Measurements from ENCODE around the gene TAS2R38. TPM values are rescaled to one million over a fixed set of nuclear protein-coding genes. Genes with fewer than 3 reads are reported as not detected.
A peak's percentile ranks its signal among the peaks of the same experiment; 100 is the strongest.

TAS2R38 gene
- polyA plus RNA-seq (2012; ENCODE audit: missing spikeins): not detected

GRCh38 chr7:141973673-141974072 is at the start of gene TAS2R38:
TAS2R38 (minus strand) TSS chr7:141973773; CDS start chr7:141973689, 84 bp downstream.
- no peak for TF ChIP-seq POLR2A (IDR thresholded peaks at IDR 0.05; ENCODE audit: low read depth, low read length)
- TF ChIP-seq POLR2AphosphoS5 (IDR thresholded peaks at IDR 0.05; ENCODE audit: low read depth, low read length): no peak
- TF ChIP-seq TAF1 (IDR thresholded peaks at IDR 0.05; ENCODE audit: borderline replicate concordance, low read depth, low read length): no peak
- DNase-seq (ENCODE audit: insufficient read length): no peak

GRCh38 chr7:142018154-142018553 is 44.6 kb upstream of the TAS2R38 start:
- no peak for FAIRE-seq

More at GRCh38 chr7:141973673-141974072, at the start of gene TAS2R38:
- no peak for FAIRE-seq

DNA sequence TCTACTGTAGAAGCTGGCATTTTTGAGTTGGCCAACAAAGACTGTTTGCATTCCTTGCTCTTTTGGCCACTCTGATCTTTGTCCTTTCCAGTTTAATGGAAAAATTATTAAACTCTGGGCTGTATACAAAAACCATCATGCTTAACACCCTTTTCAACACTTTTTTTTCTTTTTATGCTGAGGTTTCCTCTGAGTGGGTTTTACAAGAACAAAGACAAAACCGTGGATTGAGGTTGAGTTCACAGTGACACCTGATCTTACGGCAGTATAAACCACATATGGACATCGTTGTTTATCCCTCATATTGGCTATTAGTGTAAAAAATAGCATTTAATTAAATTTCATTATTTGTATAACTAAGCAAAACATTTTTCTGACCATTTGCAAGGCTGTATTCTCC is 43.9 kb upstream of the TAS2R38 start:
- TF ChIP-seq TAF1 (IDR thresholded peaks at IDR 0.05; ENCODE audit: borderline replicate concordance, low read depth, low read length) (no peak), POLR2A (IDR thresholded peaks at IDR 0.05; ENCODE audit: low read depth, low read length) (no peak), POLR2AphosphoS5 (IDR thresholded peaks at IDR 0.05; ENCODE audit: low read depth, low read length) (no peak)
- FAIRE-seq: no peak
- no peak for DNase-seq (ENCODE audit: insufficient read length)

More at GRCh38 chr7:142018154-142018553, 44.6 kb upstream of the TAS2R38 start:
- no peak for DNase-seq (ENCODE audit: insufficient read length)
- TF ChIP-seq POLR2A (IDR thresholded peaks at IDR 0.05; ENCODE audit: low read depth, low read length) (no peak), POLR2AphosphoS5 (IDR thresholded peaks at IDR 0.05; ENCODE audit: low read depth, low read length) (no peak), TAF1 (IDR thresholded peaks at IDR 0.05; ENCODE audit: borderline replicate concordance, low read depth, low read length) (no peak)

DNA sequence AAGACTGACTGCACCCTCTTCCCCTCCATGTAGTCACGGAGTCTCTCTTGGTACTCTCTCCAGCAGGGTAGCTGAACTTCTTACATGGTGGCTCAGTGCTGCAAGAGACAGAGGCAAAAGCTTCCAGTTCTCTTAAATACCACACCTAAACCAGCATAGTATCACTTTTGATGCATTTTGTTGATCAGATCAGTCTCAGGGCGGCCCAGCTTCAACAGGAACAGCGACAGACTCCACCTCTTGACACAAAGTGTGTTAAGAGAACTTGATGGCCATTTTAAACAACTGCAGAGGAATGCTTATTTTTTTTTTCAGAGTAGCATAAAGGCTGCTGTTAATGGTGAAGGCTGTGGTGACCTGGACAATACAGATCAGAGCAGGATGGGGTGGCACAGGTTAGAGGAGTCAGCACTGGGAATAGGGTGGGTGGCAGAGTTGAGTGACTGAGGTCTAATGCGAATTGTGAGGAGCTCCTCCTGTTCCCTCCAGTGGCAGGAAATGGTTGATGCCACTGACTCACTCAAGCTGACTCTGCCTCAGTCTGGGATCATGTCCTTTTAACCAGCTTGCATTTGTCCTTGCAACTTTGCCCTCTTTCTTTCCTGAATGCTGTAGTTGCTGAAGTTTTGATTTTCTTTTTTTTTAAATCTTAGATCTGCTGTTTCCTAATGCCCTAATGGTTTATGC is 39.4 kb upstream of the TAS2R38 start:
- TF ChIP-seq POLR2A (IDR thresholded peaks at IDR 0.05; ENCODE audit: low read depth, low read length): no peak
- TF ChIP-seq TAF1 (IDR thresholded peaks at IDR 0.05; ENCODE audit: borderline replicate concordance, low read depth, low read length): no peak
- TF ChIP-seq POLR2AphosphoS5 (IDR thresholded peaks at IDR 0.05; ENCODE audit: low read depth, low read length): no peak
- no peak for DNase-seq (ENCODE audit: insufficient read length)
- FAIRE-seq: no peak

DNA sequence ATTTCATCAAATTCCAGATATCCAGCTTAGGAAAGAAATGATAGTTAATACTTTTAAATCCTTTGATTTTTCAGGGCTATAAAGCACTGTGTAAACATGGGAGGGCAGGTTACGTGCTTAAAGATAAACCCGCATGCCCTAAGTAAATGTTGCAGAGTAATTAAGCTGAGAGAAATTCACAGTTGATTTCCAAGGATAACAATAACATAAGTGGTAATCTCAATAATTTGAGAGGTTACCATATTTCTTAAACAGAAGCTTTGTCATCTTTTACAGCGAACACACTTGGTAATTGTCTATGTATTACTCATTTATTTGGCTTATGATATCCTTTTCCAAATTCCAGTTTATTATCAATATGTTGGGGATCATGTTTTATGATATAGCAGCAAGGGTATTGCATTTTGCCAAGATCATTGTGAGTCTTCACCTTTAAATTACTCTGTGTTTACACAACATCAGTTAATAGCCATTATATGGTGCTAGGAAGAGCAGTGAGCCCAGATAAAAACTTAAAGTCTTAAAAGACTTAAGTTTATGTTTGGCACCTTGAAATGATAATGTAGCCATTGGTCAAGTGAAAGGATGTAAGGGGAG is 37.5 kb upstream of the TAS2R38 start:
- no peak for TF ChIP-seq TAF1 (IDR thresholded peaks at IDR 0.05; ENCODE audit: borderline replicate concordance, low read depth, low read length)
- TF ChIP-seq POLR2AphosphoS5 (IDR thresholded peaks at IDR 0.05; ENCODE audit: low read depth, low read length): no peak
- no peak for TF ChIP-seq POLR2A (IDR thresholded peaks at IDR 0.05; ENCODE audit: low read depth, low read length)
- DNase-seq (ENCODE audit: insufficient read length): no peak
- no peak for FAIRE-seq

- FAIRE-seq: no peak
- DNase-seq (ENCODE audit: insufficient read length): no peak
- no peak for TF ChIP-seq POLR2AphosphoS5 (IDR thresholded peaks at IDR 0.05; ENCODE audit: low read depth, low read length)
- no peak for TF ChIP-seq TAF1 (IDR thresholded peaks at IDR 0.05; ENCODE audit: borderline replicate concordance, low read depth, low read length)
Measured at GRCh38 chr7:142009187-142009586, 35.6 kb upstream of the TAS2R38 start.

- TF ChIP-seq POLR2AphosphoS5 (IDR thresholded peaks at IDR 0.05; ENCODE audit: low read depth, low read length) (no peak), POLR2A (IDR thresholded peaks at IDR 0.05; ENCODE audit: low read depth, low read length) (no peak), TAF1 (IDR thresholded peaks at IDR 0.05; ENCODE audit: borderline replicate concordance, low read depth, low read length) (no peak)
- no peak for DNase-seq (ENCODE audit: insufficient read length)
- no peak for FAIRE-seq
Measured at GRCh38 chr7:142006577-142006976, 33.0 kb upstream of the TAS2R38 start.

DNA sequence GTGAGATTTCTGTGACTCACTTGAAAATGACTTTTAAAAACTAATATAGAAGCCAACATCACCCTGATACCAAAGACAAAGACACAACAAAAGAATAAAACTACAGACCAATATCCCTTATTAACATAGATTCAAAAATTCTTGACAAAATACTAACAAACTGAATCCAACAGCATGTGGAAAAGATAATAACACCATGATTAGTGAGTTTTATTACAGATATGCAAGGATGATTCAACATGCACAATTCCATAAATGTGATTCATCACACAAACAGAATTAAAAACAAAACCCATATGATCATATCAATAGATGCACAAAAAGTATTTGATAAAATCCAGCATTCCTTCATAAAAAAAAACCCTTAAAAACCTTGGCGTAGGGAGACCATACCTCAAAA is 28.6 kb upstream of the TAS2R38 start:
- no peak for DNase-seq (ENCODE audit: insufficient read length)
- FAIRE-seq: no peak
- no peak for TF ChIP-seq POLR2AphosphoS5 (IDR thresholded peaks at IDR 0.05; ENCODE audit: low read depth, low read length)
- TF ChIP-seq POLR2A (IDR thresholded peaks at IDR 0.05; ENCODE audit: low read depth, low read length): no peak
- no peak for TF ChIP-seq TAF1 (IDR thresholded peaks at IDR 0.05; ENCODE audit: borderline replicate concordance, low read depth, low read length)

- no peak for FAIRE-seq
- TF ChIP-seq POLR2A (IDR thresholded peaks at IDR 0.05; ENCODE audit: low read depth, low read length): no peak
- TF ChIP-seq TAF1 (IDR thresholded peaks at IDR 0.05; ENCODE audit: borderline replicate concordance, low read depth, low read length): no peak
- no peak for TF ChIP-seq POLR2AphosphoS5 (IDR thresholded peaks at IDR 0.05; ENCODE audit: low read depth, low read length)
- DNase-seq (ENCODE audit: insufficient read length): no peak
Measured at GRCh38 chr7:142001163-142001874, 27.7 kb upstream of the TAS2R38 start.

- peak; percentile 24 for FAIRE-seq
- TF ChIP-seq TAF1 (IDR thresholded peaks at IDR 0.05; ENCODE audit: borderline replicate concordance, low read depth, low read length) (no peak), POLR2AphosphoS5 (IDR thresholded peaks at IDR 0.05; ENCODE audit: low read depth, low read length) (no peak), POLR2A (IDR thresholded peaks at IDR 0.05; ENCODE audit: low read depth, low read length) (no peak)
- DNase-seq (ENCODE audit: insufficient read length): no peak
Measured at GRCh38 chr7:142000244-142000643, 26.7 kb upstream of the TAS2R38 start.

DNA sequence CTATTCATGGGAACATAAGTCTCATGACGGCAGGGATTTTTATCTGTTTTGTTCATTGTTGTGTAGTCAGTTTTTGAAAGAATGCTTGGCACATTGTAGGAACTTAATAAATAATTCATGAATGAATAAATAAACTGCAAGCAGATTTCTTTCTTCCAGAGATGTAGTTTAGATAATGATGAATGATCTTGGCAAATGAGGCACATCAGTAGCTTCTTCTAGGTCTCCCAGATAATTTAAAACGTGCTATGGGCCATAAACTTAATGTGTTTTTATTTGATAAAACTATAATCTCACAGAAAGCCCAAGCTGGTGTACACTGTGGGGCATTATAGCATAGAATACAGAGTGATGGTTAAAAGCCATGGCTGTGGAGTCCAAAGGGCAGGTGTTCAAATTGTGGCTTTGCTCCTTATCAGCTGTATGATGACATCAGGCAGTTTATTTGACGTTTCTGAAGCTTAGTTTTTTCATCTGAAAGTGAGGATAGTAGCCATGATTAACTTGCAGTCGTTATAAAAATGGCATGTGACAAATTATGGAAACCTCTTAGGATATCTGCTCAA is 25.6 kb upstream of the TAS2R38 start:
- no peak for TF ChIP-seq TAF1 (IDR thresholded peaks at IDR 0.05; ENCODE audit: borderline replicate concordance, low read depth, low read length)
- no peak for TF ChIP-seq POLR2AphosphoS5 (IDR thresholded peaks at IDR 0.05; ENCODE audit: low read depth, low read length)
- TF ChIP-seq POLR2A (IDR thresholded peaks at IDR 0.05; ENCODE audit: low read depth, low read length): no peak
- FAIRE-seq: no peak

More for the DNA sequence above, 25.6 kb upstream of the TAS2R38 start:
- no peak for DNase-seq (ENCODE audit: insufficient read length)

All from GM12892 (cell line).